Prostate gland (tissue), 2 donors: ENCODE data around the gene BCL2L14. TPM values are rescaled to one million over a fixed set of nuclear protein-coding genes. Genes with fewer than 3 reads are reported as not detected.

ENCODE experiments used
- DNase-seq: peaks from one replicate; pipeline ENCODE4 v3.0.0-alpha.2; 2019; ENCODE audit warnings: low spot score
- H3K27ac ChIP-seq, 2 donors: fragments of 200-600 bp; sonication (generic); 2 replicates each; pipeline ENCODE4 v1.5.1; 2017 to 2019
- H3K27me3 ChIP-seq: fragments of 200-600 bp; sonication (generic); replicated peaks from 2 replicates; pipeline ENCODE4 v1.5.1; 2019; ENCODE audit not compliant: insufficient read depth
- H3K36me3 ChIP-seq, 2 donors: fragments of 200-600 bp; sonication (generic); 1 replicate in 1 of 2; 2 replicates in 1 of 2; pipeline versions ENCODE4 v1.5.1 to v1.8.1; 2017 to 2019
- H3K4me1 ChIP-seq: fragments of 200-600 bp; sonication (generic); replicated peaks from 2 replicates; pipeline ENCODE4 v1.5.1; 2019
- H3K4me3 ChIP-seq, 2 donors: fragments of 200-600 bp; sonication (generic); 2 replicates each; pipeline ENCODE4 v1.5.1; 2017 to 2019
- H3K9me3 ChIP-seq: fragments of 200-600 bp; sonication (generic); 2 replicates; pipeline ENCODE4 v1.5.1; 2017
- CTCF ChIP-seq, 4 experiments: fragments of 200-600 bp in 2 of 4; fragments of 450-650 bp in 2 of 4; sonication (generic) in 2 of 4; IDR thresholded peaks; 1 replicate in 3 of 4; 2 replicates in 1 of 4; pipeline ENCODE4 v1.5.1; 2016 to 2019; ENCODE audit warnings: antibody characterized with exemption in 4 of 4, mild to moderate bottlenecking in 2 of 4, moderate library complexity in 2 of 4
- POLR2A ChIP-seq: fragments of 450-650 bp; IDR thresholded peaks from one replicate; pipeline ENCODE4 v1.6.1; 2016; ENCODE audit warnings: antibody characterized with exemption, mild to moderate bottlenecking
- POLR2AphosphoS5 ChIP-seq: sonication (generic); formaldehyde crosslinking; IDR thresholded peaks from one replicate; pipeline ENCODE4 v1.6.1; 2017; ENCODE audit warnings: antibody characterized with exemption
- WGBS: methylation state at CpG from one replicate; pipeline ENCODE4 v1.1.5; 2018; 5-methylcytosine and 5-hydroxymethylcytosine counted together
- intact Hi-C: fragments of 100-400 bp; cut with DNase I; formaldehyde crosslinking; loops from one replicate; pipeline ENCODE4 v1.14.2; 2022
- total RNA-seq, 2 donors: library from RNA; depleted of rRNA; stranded (reverse); fragments of >200 nt; gene quantifications; one replicate each; pipeline ENCODE4 v1.1.0, GENCODE V29; 2016

Gene BCL2L14
- total RNA-seq, 2 donors from 2014 or later = 6.0 to 14.0 TPM

GRCh38 chr12:12123036-12123604, 52.4 kb downstream of the BCL2L14 start:
- Histone ChIP-seq H3K36me3 (no peaks in the 10 kb centered on the region), H3K27me3 (no peaks in the 10 kb centered on the region), H3K4me1 (no peaks in the 10 kb centered on the region), H3K4me3 (no peak overlapping the region), H3K27ac (no peak overlapping the region), H3K9me3 (no peaks in the 10 kb centered on the region)
- intact Hi-C loops = no loop called here
- WGBS = 85% methylated on average over 3 of the region's 3 CpGs
- no peak for DNase-seq
- no peak for TF ChIP-seq POLR2A
- no peak for TF ChIP-seq CTCF (IDR thresholded peaks at IDR 0.05)
- no peak for TF ChIP-seq POLR2AphosphoS5

- no peak for DNase-seq
- no peaks in the 10 kb centered on the region for H3K36me3 ChIP-seq
- H3K9me3 ChIP-seq = no peaks in the 10 kb centered on the region
- no peak overlapping the region for H3K27ac ChIP-seq
- H3K4me1 ChIP-seq = no peaks in the 10 kb centered on the region
- intact Hi-C loops = no loop called here
- H3K27me3 ChIP-seq = no peaks in the 10 kb centered on the region
- WGBS = 92% methylated on average over 4 of the region's 4 CpGs
- no peak for TF ChIP-seq POLR2A
- TF ChIP-seq POLR2AphosphoS5 = no peak
- no peak for TF ChIP-seq CTCF (IDR thresholded peaks at IDR 0.05)
- no peak overlapping the region for H3K4me3 ChIP-seq
Observed at GRCh38 chr12:12126551-12126950, 55.8 kb downstream of the BCL2L14 start.

- DNase-seq = no peak
- Histone ChIP-seq H3K36me3 (no peaks in the 10 kb centered on the region), H3K27ac (no peak overlapping the region), H3K4me3 (no peak overlapping the region), H3K27me3 (no peaks in the 10 kb centered on the region), H3K4me1 (no peaks in the 10 kb centered on the region), H3K9me3 (no peaks in the 10 kb centered on the region)
- TF ChIP-seq POLR2A (no peak), CTCF (IDR thresholded peaks at IDR 0.05) (no peak), POLR2AphosphoS5 (no peak)
- intact Hi-C loops = no loop called here
- WGBS = 93% methylated on average over 2 of the region's 2 CpGs
Observed at GRCh38 chr12:12127304-12127703, 56.6 kb downstream of the BCL2L14 start.

- DNase-seq = no peak
- 54% methylated on average over 4 of the region's 4 CpGs for WGBS
Observed at GRCh38 chr12:12128670-12129069, 57.9 kb downstream of the BCL2L14 start.

More at GRCh38 chr12:12128670-12129069, 57.9 kb downstream of the BCL2L14 start:
- no peak for TF ChIP-seq CTCF (IDR thresholded peaks at IDR 0.05)
- H3K27me3 ChIP-seq = no peaks in the 10 kb centered on the region
- no peaks in the 10 kb centered on the region for H3K9me3 ChIP-seq
- intact Hi-C loops = no loop called here
- H3K27ac ChIP-seq = no peak overlapping the region
- H3K4me1 ChIP-seq = no peaks in the 10 kb centered on the region
- H3K36me3 ChIP-seq = no peaks in the 10 kb centered on the region
- H3K4me3 ChIP-seq = no peak overlapping the region
